Panc1 (cell line): ENCODE measurements around the gene SLC38A9. TPM values are rescaled to one million over a fixed set of nuclear protein-coding genes. Genes with fewer than 3 reads are reported as not detected.

Experiments
- ATAC-seq: fragments of 200-7000 bp; cut with Tn5 transposase; 2 replicates; pipeline ENCODE4 v1.9.1; 2020; ENCODE audit warnings: mild to moderate bottlenecking, moderate library complexity
- BruUV-seq: library from RNA; stranded (reverse); fragments of 400-500 nt; replicated peaks from 2 replicates; lab custom pipeline; 2021; lab: Mats Ljungman, UMichigan
- CTCF ChIA-PET: fragments of 300-600 bp; sonication (Branson Sonifier 250); formaldehyde crosslinking; loops from one replicate; lab custom pipeline; 2022; ENCODE audit warnings: antibody characterized with exemption; lab: Charles Lee
- POLR2A ChIA-PET: fragments of 300-600 bp; sonication (Branson Sonifier 250); formaldehyde crosslinking; loops from one replicate; lab custom pipeline; 2022; ENCODE audit warnings: antibody characterized with exemption; lab: Charles Lee
- DNase-seq: peaks from one replicate; pipeline ENCODE4 v3.0.0-alpha.2; 2010; ENCODE audit warnings: low read depth, low spot score
- H3K27ac ChIP-seq: 2 replicates; pipeline ENCODE4 v1.5.1; 2011; ENCODE audit warnings: mild to moderate bottlenecking, low read length, inconsistent platforms
- H3K27me3 ChIP-seq: fragments of 200-500 bp; sonication (Bioruptor generic); 2 replicates; pipeline ENCODE4 v1.6.0; 2014; ENCODE audit warnings: low read length, inconsistent platforms; ENCODE audit not compliant: control insufficient read depth, insufficient read depth
- H3K36me3 ChIP-seq: fragments of 200-500 bp; sonication (Bioruptor generic); 2 replicates; pipeline ENCODE4 v1.5.1; 2014; ENCODE audit warnings: inconsistent platforms, mild to moderate bottlenecking, low read length, moderate library complexity; ENCODE audit not compliant: control insufficient read depth, insufficient read depth
- H3K4me1 ChIP-seq: 2 replicates; pipeline ENCODE4 v1.5.1; 2011; ENCODE audit warnings: inconsistent platforms, mild to moderate bottlenecking, low read length, moderate library complexity; ENCODE audit not compliant: control insufficient read depth, insufficient read depth
- H3K4me3 ChIP-seq, 2 experiments: 2 replicates each; pipeline ENCODE4 v1.5.1; 2011 to 2012; ENCODE audit warnings: low read depth in 2 of 2, low read length in 2 of 2, mild to moderate bottlenecking in 2 of 2, inconsistent platforms in 1 of 2, moderate library complexity in 1 of 2
- H3K9me3 ChIP-seq: fragments of 200-500 bp; sonication (Bioruptor generic); 2 replicates; pipeline ENCODE4 v1.5.1; 2014; ENCODE audit warnings: low read depth, mild to moderate bottlenecking, inconsistent platforms, low read length, moderate library complexity; ENCODE audit not compliant: control insufficient read depth, insufficient read depth
- CTCF ChIP-seq: fragments of 450-650 bp; IDR thresholded peaks from 2 replicates; pipeline ENCODE4 v1.5.1; 2017; ENCODE audit warnings: mild to moderate bottlenecking
- POLR2AphosphoS5 ChIP-seq: IDR thresholded peaks from 2 replicates; pipeline ENCODE4 v1.6.1; 2012; ENCODE audit warnings: mild to moderate bottlenecking, low read depth, low read length, moderate library complexity
- REST ChIP-seq, 2 experiments: IDR thresholded peaks; 2 replicates each; pipeline ENCODE4 v1.6.1; 2011 to 2012; ENCODE audit warnings: low read depth in 2 of 2, control low read depth in 1 of 2, low read length in 1 of 2, mild to moderate bottlenecking in 1 of 2, moderate library complexity in 1 of 2; ENCODE audit not compliant: insufficient read depth in 1 of 2
- SIN3A ChIP-seq: IDR thresholded peaks from 2 replicates; pipeline ENCODE4 v1.6.1; 2012; ENCODE audit warnings: low read depth, mild to moderate bottlenecking, low read length, moderate library complexity, borderline replicate concordance; ENCODE audit not compliant: insufficient read depth
- TCF7L2 ChIP-seq: IDR thresholded peaks from 2 replicates; pipeline ENCODE4 v1.6.1; 2011; ENCODE audit warnings: mild to moderate bottlenecking, low read depth, low read length, inconsistent platforms
- in situ Hi-C: cut with HindIII; loops from 2 replicates; pipeline ENCODE4 v1.10.0; 2016; ENCODE audit warnings: low sequenced_read_pairs, low pct_unique_long_range_greater_than_20kb
- intact Hi-C: fragments of 100-400 bp; cut with micrococcal nuclease; formaldehyde crosslinking; loops from one replicate; pipeline ENCODE4 v1.10.0; 2022; ENCODE audit not compliant: unreplicated experiment
- total RNA-seq: library from RNA; stranded (reverse); gene quantifications from one replicate; pipeline ENCODE4 v1.2.1, GENCODE V29; 2021; ENCODE audit not compliant: unreplicated experiment

The SLC38A9 gene
- total RNA-seq, 1 experiment from 2014 or later: 12.8 TPM

GRCh38 chr5:55679556-55679955 lies 32.6 kb downstream of the SLC38A9 start:
- DNase-seq (no peak), ATAC-seq (no peak)
- no TSS peak for BruUV-seq
- H3K4me1 ChIP-seq: no peaks in the 10 kb centered on the region
- in situ Hi-C loops: no loop called here
- no peaks in the 10 kb centered on the region for H3K36me3 ChIP-seq
- no peak overlapping the region for H3K4me3 ChIP-seq
- CTCF ChIA-PET: no interaction called here
- TF ChIP-seq CTCF: no peak
- no peak for TF ChIP-seq SIN3A
- no peak for TF ChIP-seq POLR2AphosphoS5
- no peak for TF ChIP-seq REST (IDR thresholded peaks at IDR 0.05; ENCODE audit: insufficient read depth in 1 of 2, low read depth in 2 of 2, low read length in 1 of 2)
- H3K27ac ChIP-seq: no peak overlapping the region
- H3K27me3 ChIP-seq: no peaks in the 10 kb centered on the region
- intact Hi-C loops: no loop called here
- no peaks in the 10 kb centered on the region for H3K9me3 ChIP-seq
- POLR2A ChIA-PET: no interaction called here

DNA sequence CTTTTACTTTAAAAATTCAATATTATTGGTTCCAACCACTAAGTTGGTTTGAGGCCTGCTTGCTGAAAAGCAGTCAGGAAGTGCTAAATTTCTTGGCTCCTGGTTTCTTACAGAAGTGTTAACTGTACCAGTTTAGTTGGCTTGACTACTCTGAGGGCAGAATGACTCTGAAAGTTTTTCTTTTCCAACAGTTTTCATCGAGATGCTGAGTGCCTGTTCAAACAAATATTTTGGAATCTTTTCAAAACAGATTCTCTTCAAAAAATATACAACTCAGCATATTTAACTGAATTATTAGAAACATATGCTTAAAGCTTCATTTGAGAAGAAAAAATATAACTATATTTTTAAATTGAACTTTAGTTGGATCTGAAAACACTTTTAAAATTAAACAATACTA lies 37.0 kb downstream of the SLC38A9 start:
- in situ Hi-C loops: no loop called here
- H3K36me3 ChIP-seq: no peaks in the 10 kb centered on the region
- H3K27ac ChIP-seq: no peak overlapping the region
- TF ChIP-seq POLR2AphosphoS5: no peak
- TF ChIP-seq REST (IDR thresholded peaks at IDR 0.05; ENCODE audit: insufficient read depth in 1 of 2, low read depth in 2 of 2, low read length in 1 of 2): no peak
- no peak for TF ChIP-seq SIN3A
- TF ChIP-seq TCF7L2: no peak
- TF ChIP-seq CTCF: no peak
- no peaks in the 10 kb centered on the region for H3K4me1 ChIP-seq
- H3K9me3 ChIP-seq: no peaks in the 10 kb centered on the region
- no peak overlapping the region for H3K4me3 ChIP-seq
- no peak for ATAC-seq
- no TSS peak for BruUV-seq
- POLR2A ChIA-PET: no interaction called here
- intact Hi-C loops: no loop called here
- CTCF ChIA-PET: no interaction called here
- no peak for DNase-seq
- H3K27me3 ChIP-seq: no peaks in the 10 kb centered on the region
